AG09319 (cell line): ENCODE data around the gene RBMS3.
"Not testable (repeated sequence)": the region's sequence is repeated elsewhere in the genome, so short reads cannot be mapped to it uniquely, and the experiment has no call there.

ENCODE experiments used
- DNase-seq: peaks from one replicate; pipeline ENCODE4 v3.0.0-alpha.2; 2010; ENCODE audit warnings: low read depth; ENCODE audit errors: extremely low read depth
- TF ChIP-seq, protein P1 (sequence below): IDR thresholded peaks from 2 replicates; pipeline ENCODE4 v1.5.1; 2011; ENCODE audit warnings: low read depth, mild to moderate bottlenecking, inconsistent platforms, low read length, moderate library complexity

RBMS3 gene

DNA sequence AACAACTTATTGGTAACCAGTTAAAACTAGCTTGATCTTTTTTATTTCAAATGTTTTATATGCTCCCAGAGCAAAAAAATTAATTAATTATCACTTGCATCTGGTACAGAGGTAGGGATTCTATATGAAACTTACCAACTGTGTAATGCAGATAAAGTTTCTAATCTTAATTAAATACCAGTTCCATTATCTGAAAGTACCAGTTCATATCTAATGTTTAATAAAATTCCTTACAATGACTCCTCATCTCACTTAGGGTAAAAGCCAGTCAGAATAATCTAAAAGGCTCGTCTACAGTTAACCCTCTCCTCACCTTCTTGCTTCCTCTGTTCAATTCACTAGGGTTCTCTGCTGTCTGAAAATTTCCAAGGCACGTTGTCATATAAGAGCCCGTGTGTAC lies 384.8 kb downstream of the RBMS3 start:
- no peak for DNase-seq
- TF ChIP-seq, protein P1, sequence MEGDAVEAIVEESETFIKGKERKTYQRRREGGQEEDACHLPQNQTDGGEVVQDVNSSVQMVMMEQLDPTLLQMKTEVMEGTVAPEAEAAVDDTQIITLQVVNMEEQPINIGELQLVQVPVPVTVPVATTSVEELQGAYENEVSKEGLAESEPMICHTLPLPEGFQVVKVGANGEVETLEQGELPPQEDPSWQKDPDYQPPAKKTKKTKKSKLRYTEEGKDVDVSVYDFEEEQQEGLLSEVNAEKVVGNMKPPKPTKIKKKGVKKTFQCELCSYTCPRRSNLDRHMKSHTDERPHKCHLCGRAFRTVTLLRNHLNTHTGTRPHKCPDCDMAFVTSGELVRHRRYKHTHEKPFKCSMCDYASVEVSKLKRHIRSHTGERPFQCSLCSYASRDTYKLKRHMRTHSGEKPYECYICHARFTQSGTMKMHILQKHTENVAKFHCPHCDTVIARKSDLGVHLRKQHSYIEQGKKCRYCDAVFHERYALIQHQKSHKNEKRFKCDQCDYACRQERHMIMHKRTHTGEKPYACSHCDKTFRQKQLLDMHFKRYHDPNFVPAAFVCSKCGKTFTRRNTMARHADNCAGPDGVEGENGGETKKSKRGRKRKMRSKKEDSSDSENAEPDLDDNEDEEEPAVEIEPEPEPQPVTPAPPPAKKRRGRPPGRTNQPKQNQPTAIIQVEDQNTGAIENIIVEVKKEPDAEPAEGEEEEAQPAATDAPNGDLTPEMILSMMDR, result no peak

DNA sequence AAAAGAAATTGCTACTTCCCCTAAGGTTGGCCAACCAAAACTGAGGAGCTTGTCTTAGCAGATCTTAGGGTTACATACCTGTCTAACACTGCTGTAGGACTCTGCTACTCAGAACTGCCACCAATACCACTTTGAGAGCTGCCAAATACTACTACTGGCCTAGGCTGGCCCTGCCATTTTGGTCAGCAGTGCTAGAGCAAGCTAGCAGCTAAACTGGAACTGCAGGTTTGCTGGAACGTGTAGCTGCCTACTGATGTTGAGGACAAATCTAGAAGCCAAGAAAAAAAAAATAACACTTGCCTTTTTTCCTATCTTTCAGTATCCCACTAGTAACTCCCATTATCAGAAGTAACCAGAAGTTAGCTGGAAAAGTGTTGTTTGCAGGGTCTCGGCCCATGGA lies 387.4 kb downstream of the RBMS3 start:
- DNase-seq, result no peak
- TF ChIP-seq, protein P1, result no peak

DNA sequence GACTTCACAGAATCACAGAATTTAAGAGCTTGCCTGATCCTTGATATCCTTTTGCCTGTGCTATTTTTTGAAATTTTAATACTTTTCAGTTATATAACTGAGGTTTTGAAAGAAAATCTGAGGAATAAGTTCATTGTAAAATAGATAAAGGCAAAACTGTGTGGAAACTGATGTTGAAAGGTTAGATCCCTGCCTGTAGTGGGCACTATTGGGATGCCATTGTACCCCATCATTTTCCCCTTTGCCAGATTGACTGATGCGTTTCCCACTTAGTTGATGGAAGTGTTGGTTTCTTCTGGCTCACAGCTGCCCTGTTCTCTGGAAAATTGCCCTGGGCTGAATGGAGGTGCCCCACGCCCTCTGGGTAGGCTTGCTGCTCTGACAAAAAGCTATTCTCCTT lies 387.9 kb downstream of the RBMS3 start:
- DNase-seq, result no peak
- TF ChIP-seq, protein P1, result no peak

DNA sequence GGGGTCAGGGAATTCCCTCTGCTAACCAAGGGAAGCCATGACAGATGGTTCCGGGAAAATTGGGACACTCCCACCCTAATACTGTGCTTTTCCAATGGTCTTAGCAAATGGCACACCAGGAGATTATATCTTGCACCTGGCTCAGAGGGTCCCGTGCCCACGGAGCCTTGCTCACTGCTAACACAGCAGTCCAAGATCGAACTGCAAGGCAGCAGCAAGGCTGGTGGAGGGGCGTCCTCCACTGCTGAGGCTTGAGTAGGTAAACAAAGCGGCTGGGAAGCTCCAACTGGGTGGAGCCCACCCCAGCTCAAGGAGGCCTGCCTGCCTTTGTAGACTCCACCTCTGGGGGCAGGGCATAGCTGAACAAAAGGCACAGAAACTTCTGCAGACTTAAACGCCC lies 389.6 kb downstream of the RBMS3 start:
- DNase-seq, result not testable (repeated sequence)

DNA sequence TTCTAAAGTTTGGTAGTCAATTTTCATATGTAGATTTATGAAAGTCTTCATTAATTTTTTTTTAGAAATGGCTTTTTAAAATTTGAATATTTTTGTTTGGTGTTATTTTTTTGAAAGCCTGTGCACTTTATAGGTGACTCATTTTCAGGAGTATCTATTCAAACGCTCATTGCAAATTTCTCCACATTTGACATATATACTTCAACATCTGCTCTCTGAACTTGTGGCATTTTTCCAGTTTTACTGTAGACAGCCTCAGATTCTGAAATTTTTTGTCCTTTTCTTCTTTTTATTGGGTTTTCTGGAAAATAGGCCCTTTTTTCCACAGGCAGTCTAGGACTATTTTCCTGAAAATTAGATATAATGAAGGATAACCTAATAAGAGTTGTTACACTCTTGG lies 396.6 kb downstream of the RBMS3 start:
- TF ChIP-seq, protein P1, result no peak
- no peak for DNase-seq

DNA sequence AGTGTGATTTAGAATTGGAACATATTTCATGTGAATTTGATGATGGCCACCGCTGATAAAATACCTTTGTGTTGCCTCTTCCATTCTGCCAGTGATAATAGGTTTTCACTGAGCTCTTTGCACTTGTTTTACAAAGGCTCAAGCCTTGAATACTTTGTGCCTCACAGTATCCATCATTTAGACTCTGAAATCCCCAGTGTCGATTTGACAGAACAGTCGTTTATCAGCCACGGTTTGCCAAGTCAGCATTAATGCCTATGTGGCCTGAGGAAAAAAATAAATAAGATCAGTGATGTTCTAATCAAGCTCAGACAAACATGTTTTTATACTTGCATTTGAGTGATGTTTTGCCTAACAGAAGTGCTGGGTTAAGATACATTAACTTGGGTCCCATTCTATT lies 399.1 kb downstream of the RBMS3 start:
- TF ChIP-seq, protein P1, result no peak
- DNase-seq, result no peak

DNA sequence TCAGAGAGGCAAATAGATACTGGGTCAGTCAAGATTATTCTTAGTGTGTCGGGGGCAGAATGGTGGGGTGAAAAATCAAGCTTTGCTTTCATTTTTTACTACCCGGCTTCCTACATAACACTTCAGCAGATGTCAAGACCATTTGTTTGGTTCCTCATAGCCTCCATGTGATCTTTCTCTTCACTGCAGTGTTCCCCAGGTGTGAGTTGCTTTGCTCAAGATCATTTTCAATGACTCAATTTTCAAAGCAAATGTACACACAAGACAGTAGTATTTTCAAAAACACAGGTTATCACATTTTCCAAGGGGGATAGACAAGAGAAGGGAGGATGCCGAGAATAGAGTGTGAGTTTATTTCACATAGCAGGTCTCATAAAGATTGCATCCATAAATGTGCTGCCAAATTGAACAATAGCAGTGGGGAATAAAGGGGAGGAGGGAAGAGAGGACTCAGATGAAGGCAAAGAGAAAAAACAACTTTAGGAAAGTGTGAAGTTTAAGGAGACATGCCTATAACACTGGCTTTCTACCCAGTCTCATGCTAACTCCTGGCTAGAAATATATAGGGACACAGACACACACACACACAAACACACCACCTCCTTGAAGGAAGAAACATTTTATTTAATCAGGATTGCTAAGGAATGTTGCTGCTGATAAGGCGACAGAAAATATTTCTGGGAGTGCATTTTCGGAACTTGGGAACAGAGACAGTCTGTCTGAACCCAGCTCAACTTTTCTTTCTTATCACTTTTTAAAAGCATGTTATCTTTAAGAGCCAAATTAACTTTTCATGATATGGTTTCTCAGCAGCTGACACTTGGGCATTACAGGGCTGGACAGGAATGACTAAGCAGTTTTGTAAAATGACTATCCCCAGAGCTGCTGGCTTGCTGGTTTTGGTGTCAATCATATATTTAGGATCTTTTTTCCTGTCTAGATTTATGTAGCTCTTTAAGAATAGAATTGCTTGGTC lies 402.4 kb downstream of the RBMS3 start:
- TF ChIP-seq, protein P1, result no peak
- DNase-seq, result no peak
